HL-60/S4 (cell line): ENCODE measurements around the gene AOAH.
"Not testable (repeated sequence)": the region's sequence is repeated elsewhere in the genome, so short reads cannot be mapped to it uniquely, and the experiment has no call there.

Experiments
- in situ Hi-C: fragments of 300-500 bp; cut with MboI; formaldehyde crosslinking; loops from 2 replicates; pipeline ENCODE4 v1.14.3; 2022; ENCODE audit warnings: low sequenced_read_pairs

AOAH gene

DNA sequence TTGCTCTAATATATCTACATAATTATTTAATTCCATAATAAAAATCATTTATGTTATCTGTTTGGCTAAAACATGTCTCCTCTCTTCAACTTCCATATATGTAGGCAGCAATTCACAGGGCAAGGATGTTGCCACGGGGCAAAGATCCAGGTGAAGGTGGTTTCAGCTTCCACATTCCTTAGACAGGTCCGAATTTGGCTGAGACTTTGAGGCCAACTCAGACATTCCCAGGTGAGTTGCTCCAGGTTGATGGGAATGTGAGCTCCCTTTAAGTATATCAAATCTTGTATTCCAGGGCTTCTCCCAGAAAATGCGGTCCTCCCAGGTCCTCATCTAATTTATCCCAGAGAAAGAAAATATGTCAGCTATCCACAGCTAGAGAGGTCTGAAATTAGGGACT, 15.1 kb upstream of the AOAH start:
- in situ Hi-C loops: no loop called here

DNA sequence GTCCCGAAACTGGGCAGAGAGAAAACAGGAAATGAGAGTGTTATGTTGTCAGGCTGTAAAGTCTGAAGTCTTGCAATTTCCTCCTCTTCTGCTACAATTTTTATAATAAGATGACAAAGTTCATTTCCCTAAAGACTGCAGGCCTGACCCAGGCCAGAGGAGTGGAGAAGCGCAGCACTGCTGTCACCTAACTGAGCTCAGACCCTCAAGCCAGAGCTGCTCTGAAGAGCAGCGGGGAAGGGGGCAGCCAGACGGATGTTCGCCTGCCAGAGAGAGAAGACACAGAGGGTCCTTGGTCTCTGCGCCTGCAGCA, 12.6 kb upstream of the AOAH start:
- in situ Hi-C loops: no loop called here

GRCh38 chr7:36736090-36736898, 12.0 kb upstream of the AOAH start:
- in situ Hi-C loops: no loop called here

GRCh38 chr7:36735172-36735571, 10.9 kb upstream of the AOAH start:
- in situ Hi-C loops: no loop called here

GRCh38 chr7:36734731-36735130, 10.4 kb upstream of the AOAH start:
- in situ Hi-C loops: no loop called here

GRCh38 chr7:36733411-36733810, 9.1 kb upstream of the AOAH start:
- in situ Hi-C loops: no loop called here

DNA sequence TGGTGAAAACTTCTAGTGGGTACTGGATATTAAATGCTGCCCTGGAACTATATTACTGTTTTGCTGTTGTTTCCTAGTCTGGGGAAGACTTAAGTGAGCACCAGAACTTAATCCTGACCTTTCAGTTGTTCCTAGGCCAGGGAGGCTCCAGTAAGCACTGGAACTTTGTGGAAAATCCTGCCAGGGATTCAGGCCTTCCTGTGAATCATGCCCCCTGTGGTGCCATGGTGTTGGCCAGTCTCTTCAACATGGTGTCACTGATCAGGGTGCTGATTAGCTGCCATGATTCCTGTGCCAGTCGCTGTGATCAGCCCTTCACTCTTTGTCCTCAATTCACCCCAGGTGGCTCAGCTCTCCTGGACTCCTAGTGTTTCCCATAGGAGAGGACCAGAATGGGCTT, 8.5 kb upstream of the AOAH start:
- in situ Hi-C loops: no loop called here

GRCh38 chr7:36730046-36730445, 5.8 kb upstream of the AOAH start:
- in situ Hi-C loops: no loop called here

- in situ Hi-C loops: no loop called here
Measured at GRCh38 chr7:36728143-36728542, 3.8 kb upstream of the AOAH start.

GRCh38 chr7:36726806-36727503, 2.7 kb upstream of the AOAH start:
- in situ Hi-C loops: no loop called here

GRCh38 chr7:36726311-36726710, 2.0 kb upstream of the AOAH start:
- in situ Hi-C loops: no loop called here

DNA sequence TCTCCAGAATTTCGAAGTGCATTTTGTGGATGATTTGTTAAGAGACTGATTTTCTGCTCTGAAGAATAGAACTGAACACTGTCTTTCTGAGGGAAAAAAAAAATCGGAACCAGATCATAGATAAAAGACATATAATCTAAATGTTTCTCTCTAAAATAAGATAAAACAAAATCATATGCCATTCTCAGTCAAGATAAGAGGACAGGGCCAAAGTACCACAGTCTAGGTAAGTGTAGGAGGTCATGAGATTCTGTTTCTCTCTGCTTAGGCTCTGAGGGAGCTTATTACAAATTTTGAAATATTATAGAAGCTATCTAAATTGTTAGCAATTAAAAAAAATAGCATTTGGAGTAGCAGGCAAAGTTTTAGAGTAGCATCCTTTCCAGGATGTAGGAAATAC, 702 bp upstream of the AOAH start:
- in situ Hi-C loops: no loop called here

- in situ Hi-C loops: no loop called here
Measured at GRCh38 chr7:36723291-36723690, 1.0 kb downstream of the AOAH start.

DNA sequence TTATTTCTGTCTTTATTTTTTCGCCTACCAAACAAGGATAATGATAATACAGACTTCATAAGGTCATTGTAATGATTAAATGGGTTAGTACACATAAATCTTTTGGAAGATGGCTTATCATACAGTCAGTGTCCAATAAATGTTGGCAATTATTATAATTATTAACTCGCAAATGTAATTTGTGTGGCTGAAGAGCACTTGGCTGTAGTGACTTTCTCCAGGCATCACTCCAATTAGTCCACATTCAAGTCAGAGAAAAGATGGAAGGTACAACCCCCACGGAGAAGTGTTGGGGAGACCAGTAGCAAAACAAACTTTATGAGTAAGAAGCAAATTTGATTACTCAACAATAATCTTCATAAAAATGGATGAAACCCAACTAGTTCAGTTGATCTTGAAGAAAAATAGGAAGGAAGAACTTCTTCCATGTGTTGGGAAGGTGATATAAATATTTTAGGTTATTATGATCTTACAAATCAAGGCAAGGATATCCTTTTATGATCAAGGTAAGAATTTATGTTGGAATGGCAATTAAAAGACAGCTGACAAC, 5.1 kb downstream of the AOAH start:
- in situ Hi-C loops: no loop called here

- in situ Hi-C loops: no loop called here
Measured at GRCh38 chr7:36717586-36717985, 6.7 kb downstream of the AOAH start.

- in situ Hi-C loops: not testable (repeated sequence)
Measured at GRCh38 chr7:36716802-36717201, 7.5 kb downstream of the AOAH start.

- in situ Hi-C loops: no loop called here
Measured at GRCh38 chr7:36712015-36712414, 12.3 kb downstream of the AOAH start.

DNA sequence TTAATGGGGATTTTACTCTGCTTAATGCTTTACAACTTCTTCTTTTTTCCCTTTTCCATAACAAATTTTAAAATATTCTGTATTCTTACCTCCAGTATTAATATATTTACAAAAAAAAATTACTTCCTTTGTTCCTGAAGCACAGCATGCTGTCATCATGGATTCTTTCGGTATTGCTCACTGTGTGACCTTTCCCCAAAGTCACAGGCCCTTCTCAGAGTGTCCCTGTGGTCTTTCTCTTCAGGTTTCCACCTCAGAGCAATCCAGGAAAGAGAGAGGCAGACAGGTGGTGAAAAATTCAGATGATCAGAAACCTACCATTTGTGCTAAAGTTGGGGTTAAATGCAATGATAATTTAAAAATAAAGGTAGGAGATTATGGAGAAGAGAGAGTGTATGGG, 13.0 kb downstream of the AOAH start:
- in situ Hi-C loops: no loop called here

DNA sequence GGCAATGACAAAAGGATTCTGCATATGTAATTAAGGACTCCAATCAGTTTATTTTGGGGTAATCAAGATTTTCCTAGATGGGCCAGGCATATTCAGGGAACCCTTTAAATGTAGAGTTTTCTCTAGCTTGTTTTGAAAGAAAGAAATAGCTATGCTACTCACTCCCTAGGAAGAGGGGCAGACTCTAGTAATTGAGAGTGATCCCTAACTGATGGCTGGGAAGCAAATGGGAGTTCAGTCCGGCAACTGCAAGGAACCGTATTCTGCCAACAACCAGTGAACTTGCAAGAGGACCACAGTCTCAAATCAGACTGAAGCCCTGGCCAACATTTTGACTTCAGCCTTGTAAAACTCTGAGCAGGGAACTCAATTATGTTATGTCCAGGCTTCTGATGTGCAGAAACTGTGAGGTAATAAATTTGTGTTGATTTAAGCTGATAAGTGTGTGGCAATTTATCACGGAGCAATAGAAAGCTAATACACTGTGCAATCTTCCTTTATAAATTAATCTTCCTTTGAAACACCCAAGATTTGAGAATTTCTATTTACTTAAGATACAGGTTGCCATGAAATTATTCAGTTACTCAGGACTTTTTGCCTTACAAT, 14.0 kb downstream of the AOAH start:
- in situ Hi-C loops: no loop called here

DNA sequence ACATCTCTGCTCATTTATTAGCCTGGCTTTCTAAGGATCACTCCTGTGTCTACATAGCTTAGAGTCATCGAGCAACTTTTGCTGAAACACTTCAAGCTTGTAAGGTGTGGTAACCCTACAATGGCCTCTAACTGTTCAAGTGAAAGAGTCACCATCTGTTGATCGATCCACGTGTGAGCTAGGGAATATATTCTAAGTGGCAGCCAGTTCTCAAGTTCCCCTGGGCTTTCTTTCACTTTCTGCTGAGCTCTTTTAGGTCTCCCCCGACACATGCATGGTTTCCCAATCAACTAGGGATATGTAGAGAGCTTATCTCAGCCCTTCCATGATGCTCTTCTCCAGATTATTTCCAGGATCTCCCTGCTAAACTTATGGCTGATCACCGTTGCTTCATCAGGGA, 15.5 kb downstream of the AOAH start:
- in situ Hi-C loops: no loop called here

DNA sequence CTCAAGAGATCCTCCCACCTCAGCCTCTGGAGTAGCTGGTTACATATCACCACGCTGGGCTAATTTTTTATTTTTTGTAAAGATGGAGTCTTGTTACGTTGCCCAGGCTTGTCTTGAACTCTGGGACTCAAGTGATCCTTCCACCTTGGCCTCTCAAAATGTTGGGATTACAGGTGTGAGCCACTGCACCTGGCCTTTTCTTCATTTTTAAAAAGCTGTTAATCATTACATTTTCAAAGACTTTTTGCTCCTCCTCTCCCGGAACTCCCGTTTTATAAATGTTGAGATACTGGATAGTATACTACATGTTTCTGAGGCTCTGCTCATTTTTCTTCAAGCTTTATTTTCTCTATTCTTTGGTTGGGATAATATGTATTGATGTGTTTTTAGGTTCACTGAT, 16.4 kb downstream of the AOAH start:
- in situ Hi-C loops: no loop called here

- in situ Hi-C loops: no loop called here
Measured at GRCh38 chr7:36707465-36707864, 16.8 kb downstream of the AOAH start.
